AML-193 (cell line): ENCODE results near the gene SPPL3.
"Not testable (repeated sequence)": the region's sequence is repeated elsewhere in the genome, so short reads cannot be mapped to it uniquely, and the experiment has no call there.

Source experiments
- DNase-seq, 2 experiments: peaks; one replicate each; lab custom pipeline; 2025; lab: John Stamatoyannopoulos, UW

Gene SPPL3

DNA sequence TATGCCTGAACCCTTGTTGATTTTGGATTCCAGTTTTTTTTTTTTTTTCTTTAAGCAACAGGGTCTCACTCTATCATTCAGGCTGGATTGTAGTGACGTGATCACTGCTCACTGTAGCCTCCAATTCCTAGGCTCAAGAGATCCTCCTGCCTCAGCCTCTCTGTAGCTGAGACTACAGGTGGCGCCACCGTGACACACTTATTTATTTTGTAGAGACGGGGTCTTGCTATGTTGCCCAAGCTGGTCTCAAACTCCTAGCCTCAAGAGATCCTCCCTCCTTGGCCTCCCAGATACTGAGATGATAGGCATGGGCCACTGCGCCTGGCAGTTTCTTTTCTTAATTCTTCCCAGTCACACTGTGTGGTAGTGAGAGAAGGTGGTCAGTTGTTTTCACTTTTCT, 153.4 kb downstream of the SPPL3 start:
- no peak for DNase-seq

GRCh38 chr12:120749256-120749655, 154.9 kb downstream of the SPPL3 start:
- DNase-seq = no peak

GRCh38 chr12:120748242-120748641, 155.9 kb downstream of the SPPL3 start:
- no peak for DNase-seq

- DNase-seq = no peak
Measured at GRCh38 chr12:120744922-120745493, 159.2 kb downstream of the SPPL3 start.

DNA sequence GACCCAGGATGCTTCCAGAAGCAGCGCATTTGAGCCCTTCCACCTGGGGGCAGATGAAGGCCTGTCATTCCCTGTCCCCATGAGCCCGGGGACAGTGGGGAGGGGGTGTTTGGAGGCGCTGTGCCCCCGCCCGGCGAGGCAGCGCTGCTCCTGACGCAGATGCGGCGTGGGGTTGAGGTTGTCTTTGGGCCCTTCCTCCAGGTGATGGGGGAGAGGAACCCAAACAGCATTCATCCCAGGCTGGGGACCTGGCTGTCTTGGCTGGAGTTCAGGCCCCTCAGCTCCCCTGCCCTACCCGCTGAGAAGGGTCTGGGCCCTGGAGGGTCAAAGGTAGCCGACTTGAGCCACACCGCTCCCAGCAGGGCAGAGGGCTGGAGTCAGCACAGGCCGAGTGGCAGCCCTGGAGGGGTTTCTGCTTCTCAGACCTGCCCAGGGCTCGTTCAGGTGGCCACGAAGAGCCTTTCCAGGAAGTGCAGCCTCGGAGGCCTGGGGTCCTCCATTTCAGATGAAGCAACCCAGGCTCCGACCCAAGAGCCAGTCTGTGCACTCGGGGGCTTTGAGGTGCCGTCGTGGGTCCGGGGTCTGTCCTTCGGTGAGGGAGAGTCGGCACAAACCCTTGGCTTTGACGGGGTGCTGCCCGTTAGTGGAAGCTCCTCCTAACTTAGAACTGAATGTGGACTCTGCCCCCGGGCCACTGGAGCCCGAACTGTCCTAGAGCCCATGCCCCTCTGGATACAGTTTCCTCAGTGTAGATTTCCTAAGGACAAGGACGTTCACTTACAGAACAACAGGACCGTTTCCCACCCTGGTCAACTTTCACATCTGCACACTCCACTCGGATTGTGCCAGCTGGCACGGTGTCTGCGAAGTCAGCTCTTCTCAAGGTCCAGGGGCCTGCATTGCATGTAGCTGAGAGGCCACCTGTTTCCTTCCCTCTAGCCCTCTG, 162.4 kb downstream of the SPPL3 start:
- DNase-seq = no peak

- no peak for DNase-seq
Measured at GRCh38 chr12:120740871-120741270, 163.3 kb downstream of the SPPL3 start.

GRCh38 chr12:120739821-120740613, 164.1 kb downstream of the SPPL3 start:
- no peak for DNase-seq

DNA sequence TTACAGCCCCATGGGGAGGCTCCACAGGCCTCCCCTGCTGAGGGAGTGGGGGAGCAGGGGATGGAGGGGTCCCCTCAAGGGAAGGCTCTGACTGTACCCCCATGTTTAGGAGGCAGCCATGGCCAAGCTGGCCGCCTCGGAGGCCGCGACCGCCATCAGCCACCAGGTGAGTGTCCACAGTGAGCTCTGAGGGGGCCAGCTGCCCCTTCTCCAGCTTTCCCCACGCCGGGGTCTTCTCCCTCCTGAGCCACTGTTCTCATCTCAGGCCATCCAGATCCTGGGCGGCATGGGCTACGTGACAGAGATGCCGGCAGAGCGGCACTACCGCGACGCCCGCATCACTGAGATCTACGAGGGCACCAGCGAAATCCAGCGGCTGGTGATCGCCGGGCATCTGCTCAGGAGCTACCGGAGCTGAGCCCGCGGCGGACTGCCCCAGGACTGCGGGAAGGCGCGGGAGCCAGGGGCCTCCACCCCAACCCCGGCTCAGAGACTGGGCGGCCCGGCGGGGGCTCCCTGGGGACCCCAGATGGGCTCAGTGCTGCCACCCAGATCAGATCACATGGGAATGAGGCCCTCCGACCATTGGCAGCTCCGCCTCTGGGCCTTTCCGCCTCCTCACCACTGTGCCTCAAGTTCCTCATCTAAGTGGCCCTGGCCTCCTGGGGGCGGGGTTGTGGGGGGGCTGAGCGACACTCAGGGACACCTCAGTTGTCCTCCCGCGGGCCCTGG, 165.0 kb downstream of the SPPL3 start:
- DNase-seq = no peak

DNA sequence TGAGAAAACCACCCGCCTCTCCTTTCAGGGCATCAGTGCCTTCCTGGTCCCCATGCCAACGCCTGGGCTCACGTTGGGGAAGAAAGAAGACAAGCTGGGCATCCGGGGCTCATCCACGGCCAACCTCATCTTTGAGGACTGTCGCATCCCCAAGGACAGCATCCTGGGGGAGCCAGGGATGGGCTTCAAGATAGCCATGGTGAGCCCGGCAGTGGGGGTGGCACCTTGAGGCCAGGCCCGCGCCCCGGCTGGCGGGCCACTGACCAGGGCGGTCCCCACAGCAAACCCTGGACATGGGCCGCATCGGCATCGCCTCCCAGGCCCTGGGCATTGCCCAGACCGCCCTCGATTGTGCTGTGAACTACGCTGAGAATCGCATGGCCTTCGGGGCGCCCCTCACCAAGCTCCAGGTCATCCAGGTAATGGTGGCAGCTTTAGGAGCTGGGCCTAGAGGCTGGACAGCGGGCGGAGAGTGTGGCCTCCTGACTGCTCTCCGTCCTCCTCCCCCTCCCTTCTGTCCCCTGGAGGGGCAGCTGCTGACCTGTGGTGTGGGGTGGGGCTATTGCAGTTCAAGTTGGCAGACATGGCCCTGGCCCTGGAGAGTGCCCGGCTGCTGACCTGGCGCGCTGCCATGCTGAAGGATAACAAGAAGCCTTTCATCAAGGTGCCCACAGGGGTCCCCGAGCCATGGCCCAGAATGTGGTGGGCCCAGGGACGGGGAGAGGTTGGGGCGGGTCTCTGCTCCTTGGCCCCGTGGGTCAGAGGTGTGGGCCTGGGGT, 165.7 kb downstream of the SPPL3 start:
- DNase-seq = no peak

- no peak for DNase-seq
Measured at GRCh38 chr12:120737557-120738251, 166.5 kb downstream of the SPPL3 start.

DNA sequence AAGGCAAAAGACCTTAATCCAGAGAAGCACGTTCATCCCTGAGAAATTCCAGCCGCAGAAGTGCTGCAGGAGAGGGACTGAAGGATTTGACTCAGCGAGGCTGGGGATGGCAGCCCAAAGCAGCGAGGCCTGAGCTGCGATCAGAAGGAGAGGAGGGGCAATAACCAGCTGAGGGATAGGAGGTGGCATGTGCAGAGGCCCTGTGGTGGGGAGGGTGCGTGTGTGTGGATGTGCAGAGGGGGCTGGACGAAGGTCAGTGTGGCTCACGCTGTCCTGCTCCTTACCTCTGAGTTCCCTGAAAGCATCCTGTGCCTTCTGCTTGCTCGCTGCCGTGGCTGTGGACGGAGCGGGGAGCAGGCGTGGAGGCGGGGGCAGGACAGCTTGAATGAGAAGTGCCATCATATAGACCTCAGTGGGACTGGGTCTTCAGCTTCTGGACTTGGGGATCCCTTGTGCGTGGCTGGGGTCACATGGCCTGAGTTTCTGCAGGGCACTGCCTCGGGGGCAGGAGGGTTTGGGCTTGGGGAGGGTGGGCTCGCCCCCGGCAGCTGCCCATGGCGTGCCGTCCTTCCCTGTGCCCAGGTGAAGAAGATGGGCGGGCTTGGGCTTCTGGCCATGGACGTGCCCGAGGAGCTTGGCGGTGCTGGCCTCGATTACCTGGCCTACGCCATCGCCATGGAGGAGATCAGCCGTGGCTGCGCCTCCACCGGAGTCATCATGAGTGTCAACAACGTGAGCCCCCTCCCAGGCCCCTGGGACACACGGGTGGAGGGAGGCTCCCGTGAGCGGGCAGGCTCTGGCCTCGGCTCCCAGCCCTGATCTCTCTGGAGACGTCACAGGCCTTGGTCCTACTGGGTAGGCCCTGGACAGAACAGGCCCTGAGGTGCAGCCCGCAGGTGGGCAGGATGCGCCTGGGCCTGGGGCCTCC, 167.5 kb downstream of the SPPL3 start:
- DNase-seq = no peak

- no peak for DNase-seq
Measured at GRCh38 chr12:120735181-120735580, 169.0 kb downstream of the SPPL3 start.

DNA sequence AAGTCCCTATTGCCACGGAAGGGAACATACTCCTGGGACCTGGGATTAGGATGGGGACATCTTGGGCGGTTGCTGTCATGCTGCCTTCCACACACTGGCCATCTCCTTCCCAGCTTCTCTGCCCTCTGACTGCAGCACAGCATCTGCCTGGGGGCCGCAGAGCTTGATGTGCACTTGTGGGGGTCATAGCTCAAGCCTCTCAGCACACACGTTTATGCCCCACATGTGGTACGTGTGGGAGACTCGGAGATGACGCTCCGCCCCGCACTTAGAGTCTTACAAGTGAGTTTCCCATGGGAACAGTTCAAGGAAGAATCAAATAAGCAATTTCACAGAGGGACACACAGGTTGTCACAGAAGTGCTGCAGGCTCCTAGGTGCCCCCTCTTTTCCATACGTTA, 169.9 kb downstream of the SPPL3 start:
- no peak for DNase-seq

GRCh38 chr12:120733574-120733973, 170.6 kb downstream of the SPPL3 start:
- DNase-seq = no peak

DNA sequence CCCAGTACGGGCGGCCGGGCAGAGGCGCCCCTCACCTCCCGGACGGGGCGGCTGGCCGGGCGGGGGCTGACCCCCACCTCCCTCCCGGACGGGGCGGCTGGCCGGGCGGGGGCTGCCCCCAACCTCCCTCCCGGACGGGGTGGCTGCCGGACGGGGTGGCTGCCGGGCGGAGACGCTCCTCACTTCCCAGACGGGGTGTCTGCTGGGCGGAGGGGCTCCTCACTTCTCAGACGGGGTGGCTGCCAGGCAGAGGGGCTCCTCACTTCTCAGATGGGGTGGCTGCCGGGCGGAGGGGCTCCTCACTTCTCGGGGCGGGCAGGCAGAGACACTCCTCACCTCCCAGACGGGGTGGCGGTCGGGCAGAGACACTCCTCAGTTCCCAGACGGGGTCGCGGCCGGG, 172.0 kb downstream of the SPPL3 start:
- not testable (repeated sequence) for DNase-seq

DNA sequence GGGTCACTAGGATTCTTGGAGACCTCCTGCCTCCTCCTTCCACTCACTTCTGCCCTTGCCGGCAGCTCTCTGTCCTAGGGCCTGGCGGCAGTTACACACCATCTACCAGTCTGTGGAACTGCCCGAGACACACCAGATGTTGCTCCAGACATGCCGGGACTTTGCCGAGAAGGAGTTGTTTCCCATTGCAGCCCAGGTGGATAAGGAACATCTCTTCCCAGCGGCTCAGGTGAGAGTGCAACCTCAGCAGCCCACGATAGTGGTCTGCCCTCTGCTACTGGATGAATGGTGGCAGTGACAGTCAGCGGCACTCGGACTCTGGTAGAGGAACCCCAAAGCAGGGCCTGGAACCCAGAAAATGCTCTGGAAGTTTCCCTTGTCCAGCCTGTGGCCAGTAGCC, 177.2 kb downstream of the SPPL3 start:
- no peak for DNase-seq

DNA sequence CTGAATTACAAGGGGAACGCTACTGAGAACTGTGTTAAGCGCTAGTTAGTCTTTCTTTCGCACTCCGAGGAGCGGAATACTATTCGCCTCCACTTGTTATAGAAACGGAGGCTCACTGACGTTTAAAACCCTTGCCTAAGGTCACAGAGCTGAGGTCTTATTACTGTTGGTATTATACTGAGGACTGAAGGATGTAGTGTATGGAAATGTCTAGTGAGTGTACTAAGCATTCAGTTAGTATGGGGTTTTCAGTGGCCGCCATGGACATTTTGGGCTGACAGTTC, 177.7 kb downstream of the SPPL3 start:
- DNase-seq = no peak

- DNase-seq = peak; percentile 62 to 75
Measured at GRCh38 chr12:120725659-120726509, 178.3 kb downstream of the SPPL3 start, which contains the start of gene ACADS. Gene ACADS (plus strand): TSS chr12:120725826. CDS start chr12:120725886, 60 bp downstream.
